Caco-2 (cell line): ENCODE results near the gene NCKAP5. TPM values are rescaled to one million over a fixed set of nuclear protein-coding genes. Genes with fewer than 3 reads are reported as not detected.

Experiments used
- BruUV-seq: library from RNA; stranded (reverse); fragments of 400-500 nt; replicated peaks from 2 replicates; lab custom pipeline; 2021; lab: Mats Ljungman, UMichigan
- CTCF ChIA-PET: fragments of 300-600 bp; sonication (Branson Sonifier 250); formaldehyde crosslinking; loops from one replicate; lab custom pipeline; 2022; ENCODE audit warnings: antibody characterized with exemption; lab: Charles Lee
- POLR2A ChIA-PET: fragments of 300-600 bp; sonication (Branson Sonifier 250); formaldehyde crosslinking; loops from one replicate; lab custom pipeline; 2022; ENCODE audit warnings: antibody characterized with exemption; lab: Charles Lee
- DNase-seq, 2 experiments: peaks; one replicate each; pipeline versions ENCODE4 v3.0.0 to v3.0.0-alpha.2; 2020 to 2022
- H3K27me3 ChIP-seq: replicated peaks from 2 replicates; pipeline ENCODE4 v1.6.0; 2011; ENCODE audit warnings: low read length; ENCODE audit not compliant: control insufficient read depth, insufficient read depth
- H3K36me3 ChIP-seq: 2 replicates; pipeline ENCODE4 v1.5.1; 2011; ENCODE audit warnings: low read length; ENCODE audit not compliant: control insufficient read depth, insufficient read depth
- H3K4me1 ChIP-seq: fragments of 250-450 bp; sonication (Bioruptor Pico); 2 replicates; pipeline ENCODE4 v1.5.1; 2020; ENCODE audit warnings: mild to moderate bottlenecking
- H3K4me3 ChIP-seq: 2 replicates; pipeline ENCODE4 v1.5.1; 2011; ENCODE audit warnings: low read depth, mild to moderate bottlenecking, control low read depth, low read length
- H3K9me3 ChIP-seq: fragments of 250-450 bp; sonication (Bioruptor Pico); 2 replicates; pipeline ENCODE4 v1.5.1; 2020; ENCODE audit warnings: mild to moderate bottlenecking, moderate library complexity
- H3K27ac Mint-ChIP-seq: one replicate; pipeline ENCODE4 v1.8.0; 2022; ENCODE audit warnings: mixed read lengths; ENCODE audit not compliant: unreplicated experiment
- H3K27me3 Mint-ChIP-seq: one replicate; pipeline ENCODE4 v1.8.0; 2022; ENCODE audit warnings: mixed read lengths; ENCODE audit not compliant: insufficient read depth, unreplicated experiment
- H3K36me3 Mint-ChIP-seq: one replicate; pipeline ENCODE4 v1.8.0; 2022; ENCODE audit warnings: mild to moderate bottlenecking, mixed read lengths; ENCODE audit not compliant: insufficient read depth, unreplicated experiment
- H3K4me1 Mint-ChIP-seq: one replicate; pipeline ENCODE4 v1.8.0; 2022; ENCODE audit warnings: low read depth, mixed read lengths; ENCODE audit not compliant: unreplicated experiment
- H3K4me3 Mint-ChIP-seq: one replicate; pipeline ENCODE4 v1.8.0; 2022; ENCODE audit warnings: mild to moderate bottlenecking, moderate library complexity, mixed read lengths; ENCODE audit not compliant: unreplicated experiment
- H3K9me3 Mint-ChIP-seq: one replicate; pipeline ENCODE4 v1.8.0; 2022; ENCODE audit warnings: mixed read lengths; ENCODE audit not compliant: unreplicated experiment
- intact Hi-C: fragments of 100-400 bp; cut with micrococcal nuclease; formaldehyde crosslinking; loops from one replicate; pipeline ENCODE4 v1.10.0; 2022; ENCODE audit not compliant: unreplicated experiment
- total RNA-seq: library from RNA; stranded (reverse); gene quantifications from 2 replicates; pipeline ENCODE4 v1.2.3, GENCODE V29; 2022
- TF ChIP-seq, protein P1 (sequence below), 2 experiments: fragments of 200-600 bp in 1 of 2; IDR thresholded peaks; 1 replicate in 1 of 2; 2 replicates in 1 of 2; pipeline versions ENCODE4 v1.5.1 to v1.8.0; 2011 to 2022; ENCODE audit warnings: antibody characterized with exemption in 1 of 2, control low read depth in 1 of 2, inconsistent platforms in 1 of 2, low read depth in 1 of 2, low read length in 1 of 2, mild to moderate bottlenecking in 1 of 2, moderate library complexity in 1 of 2; ENCODE audit not compliant: insufficient read depth in 1 of 2, severe bottlenecking in 1 of 2, unreplicated experiment in 1 of 2

The NCKAP5 gene
- total RNA-seq, 1 experiment from 2014 or later = 3.8 TPM

DNA sequence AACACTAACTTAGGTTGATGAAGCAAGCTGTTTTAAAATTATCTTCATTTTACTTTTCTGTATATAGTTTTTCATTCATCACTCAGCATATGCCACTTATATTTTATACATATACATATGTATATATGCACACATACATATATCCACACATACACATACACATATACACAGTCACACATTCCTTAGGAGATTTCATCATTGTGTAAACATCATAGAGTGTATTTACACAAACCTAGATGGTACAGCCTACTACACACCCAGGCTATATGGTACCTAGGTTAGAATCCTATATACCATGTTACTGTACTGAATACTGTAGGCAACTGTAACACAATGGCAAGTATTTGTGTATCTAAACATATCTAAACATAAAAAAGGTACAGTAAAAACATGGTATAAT is 602.8 kb downstream of the NCKAP5 start:
- no peak for DNase-seq
- Mint-ChIP-seq H3K4me3 (no peak overlapping the region), H3K27me3 (no peaks in the 10 kb centered on the region), H3K4me1 (no peaks in the 10 kb centered on the region), H3K27ac (no peak overlapping the region), H3K36me3 (no peaks in the 10 kb centered on the region), H3K9me3 (no peaks in the 10 kb centered on the region)
- TF ChIP-seq, protein P1, sequence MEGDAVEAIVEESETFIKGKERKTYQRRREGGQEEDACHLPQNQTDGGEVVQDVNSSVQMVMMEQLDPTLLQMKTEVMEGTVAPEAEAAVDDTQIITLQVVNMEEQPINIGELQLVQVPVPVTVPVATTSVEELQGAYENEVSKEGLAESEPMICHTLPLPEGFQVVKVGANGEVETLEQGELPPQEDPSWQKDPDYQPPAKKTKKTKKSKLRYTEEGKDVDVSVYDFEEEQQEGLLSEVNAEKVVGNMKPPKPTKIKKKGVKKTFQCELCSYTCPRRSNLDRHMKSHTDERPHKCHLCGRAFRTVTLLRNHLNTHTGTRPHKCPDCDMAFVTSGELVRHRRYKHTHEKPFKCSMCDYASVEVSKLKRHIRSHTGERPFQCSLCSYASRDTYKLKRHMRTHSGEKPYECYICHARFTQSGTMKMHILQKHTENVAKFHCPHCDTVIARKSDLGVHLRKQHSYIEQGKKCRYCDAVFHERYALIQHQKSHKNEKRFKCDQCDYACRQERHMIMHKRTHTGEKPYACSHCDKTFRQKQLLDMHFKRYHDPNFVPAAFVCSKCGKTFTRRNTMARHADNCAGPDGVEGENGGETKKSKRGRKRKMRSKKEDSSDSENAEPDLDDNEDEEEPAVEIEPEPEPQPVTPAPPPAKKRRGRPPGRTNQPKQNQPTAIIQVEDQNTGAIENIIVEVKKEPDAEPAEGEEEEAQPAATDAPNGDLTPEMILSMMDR (IDR thresholded peaks at IDR 0.05; ENCODE audit: insufficient read depth in 1 of 2, low read depth in 1 of 2, low read length in 1 of 2, severe bottlenecking in 1 of 2, unreplicated experiment in 1 of 2) = no peak
- Histone ChIP-seq H3K4me1 (no peaks in the 10 kb centered on the region), H3K4me3 (no peak overlapping the region), H3K9me3 (no peaks in the 10 kb centered on the region), H3K27me3 (no peaks in the 10 kb centered on the region), H3K36me3 (no peaks in the 10 kb centered on the region)
- ChIA-PET POLR2A (no interaction called here), CTCF (no interaction called here)
- intact Hi-C loops = no loop called here
- BruUV-seq = no TSS peak

DNA sequence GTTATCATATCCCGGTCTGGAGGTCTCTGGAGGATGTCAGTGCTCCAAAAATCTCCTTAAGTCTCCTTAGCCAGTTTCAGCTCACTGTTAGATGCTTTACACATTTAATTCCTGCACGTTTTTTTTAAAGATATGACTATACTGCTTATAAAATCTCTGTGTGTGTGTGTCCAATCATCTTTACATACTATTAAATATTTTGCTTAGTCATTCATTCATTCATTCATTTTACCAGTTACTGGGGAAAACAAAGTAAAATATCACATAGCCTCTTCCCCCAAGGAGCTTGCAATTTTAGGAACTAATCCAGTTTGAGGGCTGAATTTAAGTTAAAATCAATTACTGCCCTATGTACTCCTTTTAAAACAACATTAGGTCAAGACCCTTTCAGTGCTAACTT is 605.1 kb downstream of the NCKAP5 start:
- no peaks in the 10 kb centered on the region for H3K4me1 Mint-ChIP-seq
- Histone ChIP-seq H3K4me1 (no peaks in the 10 kb centered on the region), H3K27me3 (no peaks in the 10 kb centered on the region), H3K9me3 (no peaks in the 10 kb centered on the region), H3K4me3 (no peak overlapping the region), H3K36me3 (no peaks in the 10 kb centered on the region)
- no peak overlapping the region for H3K4me3 Mint-ChIP-seq
- no peak for DNase-seq
- BruUV-seq = no TSS peak
- intact Hi-C loops = no loop called here
- no peaks in the 10 kb centered on the region for H3K27me3 Mint-ChIP-seq
- no peak overlapping the region for H3K27ac Mint-ChIP-seq
- TF ChIP-seq, protein P1 (IDR thresholded peaks at IDR 0.05; ENCODE audit: insufficient read depth in 1 of 2, low read depth in 1 of 2, low read length in 1 of 2, severe bottlenecking in 1 of 2, unreplicated experiment in 1 of 2) = no peak
- H3K9me3 Mint-ChIP-seq = no peaks in the 10 kb centered on the region
- no peaks in the 10 kb centered on the region for H3K36me3 Mint-ChIP-seq
- ChIA-PET POLR2A (no interaction called here), CTCF (no interaction called here)

DNA sequence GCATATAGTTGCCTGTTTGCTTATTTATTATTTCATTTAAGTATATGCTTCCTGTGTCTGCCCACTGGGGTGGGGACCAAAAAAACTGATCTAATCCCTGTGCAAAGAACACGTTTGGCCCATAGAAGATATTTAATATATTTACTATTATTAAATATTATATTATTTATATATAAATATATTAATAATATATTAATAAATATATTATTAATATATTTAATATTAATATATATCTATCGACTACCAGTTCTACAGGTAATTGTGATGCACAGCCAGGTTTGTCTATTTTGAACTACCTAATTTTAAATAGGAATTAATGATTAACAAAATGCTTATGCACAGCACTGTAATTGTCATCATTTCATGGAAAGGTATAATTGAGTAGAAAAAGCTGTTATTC is 609.4 kb downstream of the NCKAP5 start:
- Mint-ChIP-seq H3K9me3 (no peaks in the 10 kb centered on the region), H3K27me3 (no peaks in the 10 kb centered on the region), H3K4me3 (no peak overlapping the region), H3K4me1 (no peaks in the 10 kb centered on the region), H3K36me3 (no peaks in the 10 kb centered on the region), H3K27ac (no peak overlapping the region)
- no peaks in the 10 kb centered on the region for H3K36me3 ChIP-seq
- CTCF ChIA-PET = no interaction called here
- intact Hi-C loops = no loop called here
- no TSS peak for BruUV-seq
- TF ChIP-seq, protein P1 (IDR thresholded peaks at IDR 0.05; ENCODE audit: insufficient read depth in 1 of 2, low read depth in 1 of 2, low read length in 1 of 2, severe bottlenecking in 1 of 2, unreplicated experiment in 1 of 2) = no peak
- H3K4me3 ChIP-seq = no peak overlapping the region
- no peaks in the 10 kb centered on the region for H3K27me3 ChIP-seq
- POLR2A ChIA-PET = no interaction called here
- no peaks in the 10 kb centered on the region for H3K9me3 ChIP-seq
- DNase-seq = no peak
- H3K4me1 ChIP-seq = no peaks in the 10 kb centered on the region
